CD4-positive, CD25-positive, alpha-beta regulatory T cell (primary cell): ENCODE data around the gene RSAD1. TPM values are rescaled to one million over a fixed set of nuclear protein-coding genes. Genes with fewer than 3 reads are reported as not detected.

Experiments
- polyA plus RNA-seq, 4 donors: library from polyadenylated mRNA; unstranded; fragments of 300-500 nt; fragmentation: Illumina TruSeq; gene quantifications; one replicate each; pipeline ENCODE4 v1.2.3, GENCODE V29; 2021
- total RNA-seq: library from RNA; stranded (reverse); gene quantifications from one replicate; pipeline ENCODE4 v1.2.3, GENCODE V29; 2022

Gene RSAD1
- total and polyA plus RNA-seq, 5 donors from 2014 or later, result 43.3 to 53.4 (median 45.3) TPM

Other genes starting within 250 kb of the RSAD1 start
- not detected for gene TMEM92, start 204.4 kb upstream of the RSAD1 start, total RNA-seq
- gene TMEM92, start 204.4 kb upstream of the RSAD1 start, polyA plus RNA-seq, result not detected
- gene XYLT2, start 132.7 kb upstream of the RSAD1 start, total RNA-seq, result 15.5 TPM
- 10 to 100 TPM in 2 of 4 donors, 1 to 10 TPM in 2; 6.2 to 15.9 (median 11.3) TPM for gene XYLT2, start 132.7 kb upstream of the RSAD1 start, polyA plus RNA-seq
- 33.5 TPM for gene MRPL27, start 105.7 kb upstream of the RSAD1 start, total RNA-seq
- 10 to 100 TPM; 61.6 to 86.7 (median 80.2) TPM for gene MRPL27, start 105.7 kb upstream of the RSAD1 start, polyA plus RNA-seq
- 0.81 TPM for gene EME1, start 105.6 kb upstream of the RSAD1 start, total RNA-seq
- 1 to 10 TPM in 1 of 4 donors, under 1 TPM in 2, not detected in 1; 0.49 to 1.5 (median 0.59) TPM for gene EME1, start 105.6 kb upstream of the RSAD1 start, polyA plus RNA-seq
- gene LRRC59, start 81.3 kb upstream of the RSAD1 start, total RNA-seq, result 49.9 TPM
- gene LRRC59, start 81.3 kb upstream of the RSAD1 start, polyA plus RNA-seq, result 10 to 100 TPM; 17.2 to 24.0 (median 20.5) TPM
- gene ACSF2, start 52.6 kb upstream of the RSAD1 start, total RNA-seq, result 22.2 TPM
- gene ACSF2, start 52.6 kb upstream of the RSAD1 start, polyA plus RNA-seq, result 1 to 10 TPM; 2.7 to 5.5 (median 3.4) TPM
- gene CHAD, start 10.0 kb upstream of the RSAD1 start, total RNA-seq, result not detected
- not detected for gene CHAD, start 10.0 kb upstream of the RSAD1 start, polyA plus RNA-seq
- gene MYCBPAP, start 29.6 kb downstream of the RSAD1 start, total RNA-seq, result 5.7 TPM
- 1 to 10 TPM in 2 of 4 donors, under 1 TPM in 2; 0.50 to 1.6 (median 0.89) TPM for gene MYCBPAP, start 29.6 kb downstream of the RSAD1 start, polyA plus RNA-seq
- gene EPN3, start 53.9 kb downstream of the RSAD1 start, total RNA-seq, result not detected
- gene EPN3, start 53.9 kb downstream of the RSAD1 start, polyA plus RNA-seq, result not detected
- 26.8 TPM for gene SPATA20, start 68.3 kb downstream of the RSAD1 start, total RNA-seq
- 10 to 100 TPM in 1 of 4 donors, 1 to 10 TPM in 3; 5.8 to 10.3 (median 6.5) TPM for gene SPATA20, start 68.3 kb downstream of the RSAD1 start, polyA plus RNA-seq
- gene CACNA1G, start 81.9 kb downstream of the RSAD1 start, total RNA-seq, result 0.05 TPM
- not detected for gene CACNA1G, start 81.9 kb downstream of the RSAD1 start, polyA plus RNA-seq
- gene ABCC3, start 156.0 kb downstream of the RSAD1 start, total RNA-seq, result 3.3 TPM
- gene ABCC3, start 156.0 kb downstream of the RSAD1 start, polyA plus RNA-seq, result under 1 TPM in 1 of 4 donors, not detected in 3; 0.02 TPM
- 24.0 TPM for gene ANKRD40, start 229.1 kb downstream of the RSAD1 start, total RNA-seq
- 1 to 10 TPM; 3.8 to 5.7 (median 4.5) TPM for gene ANKRD40, start 229.1 kb downstream of the RSAD1 start, polyA plus RNA-seq
- 143 TPM for gene LUC7L3, start 240.7 kb downstream of the RSAD1 start, total RNA-seq
- 10 to 100 TPM; 44.9 to 54.0 (median 48.9) TPM for gene LUC7L3, start 240.7 kb downstream of the RSAD1 start, polyA plus RNA-seq